AG20443 (cell line): ENCODE data around the gene RGS6.

Experiments
- DNase-seq: peaks from one replicate; pipeline ENCODE4 v3.0.0; 2012; ENCODE audit warnings: low spot score, mixed read lengths

The RGS6 gene

GRCh38 chr14:72014486-72014885, 82.3 kb downstream of the RGS6 start:
- no peak for DNase-seq

- DNase-seq, result no peak
Observed at GRCh38 chr14:72017290-72017689, 85.1 kb downstream of the RGS6 start.

GRCh38 chr14:72023128-72024042, 91.2 kb downstream of the RGS6 start:
- DNase-seq, result no peak

GRCh38 chr14:72024043-72024407, 91.8 kb downstream of the RGS6 start:
- peak; percentile 16 for DNase-seq

GRCh38 chr14:72024504-72024903, 92.3 kb downstream of the RGS6 start:
- no peak for DNase-seq

GRCh38 chr14:72026536-72026935, 94.3 kb downstream of the RGS6 start:
- no peak for DNase-seq

GRCh38 chr14:72027061-72027460, 94.8 kb downstream of the RGS6 start:
- no peak for DNase-seq

- no peak for DNase-seq
Observed at GRCh38 chr14:72033365-72033764, 101.1 kb downstream of the RGS6 start.

GRCh38 chr14:72040528-72040927, 108.3 kb downstream of the RGS6 start:
- DNase-seq, result no peak

- no peak for DNase-seq
Observed at GRCh38 chr14:72045271-72045670, 113.0 kb downstream of the RGS6 start.

GRCh38 chr14:72045885-72046284, 113.7 kb downstream of the RGS6 start:
- no peak for DNase-seq

GRCh38 chr14:72049462-72049861, 117.2 kb downstream of the RGS6 start:
- no peak for DNase-seq

- DNase-seq, result no peak
Observed at GRCh38 chr14:72052356-72052755, 120.1 kb downstream of the RGS6 start.

- no peak for DNase-seq
Observed at GRCh38 chr14:72053651-72054050, 121.4 kb downstream of the RGS6 start.

- DNase-seq, result no peak
Observed at GRCh38 chr14:72054911-72055310, 122.7 kb downstream of the RGS6 start.

GRCh38 chr14:72057701-72058285, 125.6 kb downstream of the RGS6 start:
- no peak for DNase-seq

- no peak for DNase-seq
Observed at GRCh38 chr14:72060460-72060859, 128.2 kb downstream of the RGS6 start.

- no peak for DNase-seq
Observed at GRCh38 chr14:72060917-72061316, 128.7 kb downstream of the RGS6 start.

- DNase-seq, result no peak
Observed at GRCh38 chr14:72061718-72062117, 129.5 kb downstream of the RGS6 start.

- DNase-seq, result no peak
Observed at GRCh38 chr14:72063761-72064282, 131.6 kb downstream of the RGS6 start.

- DNase-seq, result no peak
Observed at GRCh38 chr14:72064501-72064900, 132.3 kb downstream of the RGS6 start.

GRCh38 chr14:72070458-72070857, 138.2 kb downstream of the RGS6 start:
- DNase-seq, result no peak

- DNase-seq, result no peak
Observed at GRCh38 chr14:72075649-72076334, 143.6 kb downstream of the RGS6 start.
